Inflammatory macrophage treated with lipopolysaccharide for 4 hours (primary cell): Measurements from ENCODE around the gene ZFAND3.
"Not testable (repeated sequence)": the region's sequence is repeated elsewhere in the genome, so short reads cannot be mapped to it uniquely, and the experiment has no call there.

Source experiments
- DNase-seq: peaks from one replicate; pipeline ENCODE4 v3.0.0-alpha.2; 2020

The ZFAND3 gene

GRCh38 chr6:37974943-37975342 lies 155.4 kb downstream of the ZFAND3 start:
- DNase-seq = no peak

- DNase-seq = no peak
These were observed 158.2 kb downstream of the ZFAND3 start for GRCh38 chr6:37977715-37978114.

- DNase-seq = no peak
These were observed 160.1 kb downstream of the ZFAND3 start for GRCh38 chr6:37979392-37980221.

- no peak for DNase-seq
These were observed 160.7 kb downstream of the ZFAND3 start for GRCh38 chr6:37980222-37980595.

- no peak for DNase-seq
These were observed 162.1 kb downstream of the ZFAND3 start for GRCh38 chr6:37981626-37982025.

GRCh38 chr6:37982317-37982716 lies 162.8 kb downstream of the ZFAND3 start:
- DNase-seq = peak; percentile 88

GRCh38 chr6:37983720-37984501 lies 164.4 kb downstream of the ZFAND3 start:
- peak; percentile 37 for DNase-seq

DNA sequence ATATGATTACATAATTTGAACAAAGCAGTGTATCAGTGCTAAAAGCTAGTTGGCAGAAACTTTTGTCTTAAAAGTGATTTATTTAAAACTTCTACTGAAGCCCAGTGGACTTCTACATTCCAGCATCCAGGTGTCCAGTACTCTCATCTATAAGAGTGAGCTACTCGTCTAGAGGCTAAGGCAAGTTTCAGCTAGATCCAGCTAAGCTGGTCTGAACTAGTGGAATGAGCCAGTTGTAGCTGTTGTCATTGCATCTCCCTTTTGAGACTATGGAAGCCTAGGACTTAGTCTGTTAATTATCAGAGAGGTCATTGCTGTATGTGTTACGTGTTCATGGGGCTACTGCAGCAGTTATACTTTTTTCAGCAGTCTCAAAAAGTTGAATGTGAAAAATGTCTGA lies 165.1 kb downstream of the ZFAND3 start:
- DNase-seq = no peak

DNA sequence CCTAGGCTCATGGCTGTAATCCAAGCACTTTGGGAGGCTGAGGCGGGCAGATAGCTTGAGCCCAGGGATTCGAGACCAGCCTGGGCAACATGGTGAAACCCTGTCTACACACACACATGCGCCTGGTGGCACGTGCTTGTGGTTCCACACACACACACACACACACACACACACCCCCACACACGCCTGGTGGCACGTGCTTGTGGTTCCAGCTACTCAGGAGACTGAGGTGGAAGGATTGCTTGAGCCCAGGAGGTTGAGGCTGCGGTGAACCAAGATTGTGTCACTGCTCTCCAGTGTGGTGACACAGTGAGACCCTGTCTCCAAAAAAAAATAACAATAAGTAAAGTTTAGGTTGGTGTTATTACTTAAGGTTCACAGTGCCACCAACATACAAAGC lies 165.8 kb downstream of the ZFAND3 start:
- no peak for DNase-seq

GRCh38 chr6:37987018-37987417 lies 167.5 kb downstream of the ZFAND3 start:
- DNase-seq = peak; percentile 43

GRCh38 chr6:37987559-37987958 lies 168.0 kb downstream of the ZFAND3 start:
- no peak for DNase-seq

DNA sequence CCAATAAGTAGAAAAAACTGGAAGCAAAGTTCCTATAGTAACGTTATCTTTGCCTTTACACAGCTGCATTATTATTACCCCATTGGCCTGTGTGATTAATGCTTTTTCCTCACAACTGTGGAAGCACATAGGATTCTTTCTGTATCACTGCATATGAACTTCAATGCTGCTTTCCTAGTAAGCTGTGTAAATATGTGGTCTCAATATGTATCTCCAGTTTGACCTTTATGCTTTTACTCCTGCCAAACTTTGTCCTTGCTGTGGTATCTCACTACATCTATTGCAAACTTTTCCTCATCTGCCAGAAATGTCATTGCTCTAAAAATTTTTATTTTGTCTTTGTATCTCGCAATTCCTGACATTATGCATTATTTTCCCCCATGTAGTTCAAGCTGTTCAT lies 168.6 kb downstream of the ZFAND3 start:
- no peak for DNase-seq

GRCh38 chr6:37988696-37989095 lies 169.2 kb downstream of the ZFAND3 start:
- DNase-seq = no peak

DNA sequence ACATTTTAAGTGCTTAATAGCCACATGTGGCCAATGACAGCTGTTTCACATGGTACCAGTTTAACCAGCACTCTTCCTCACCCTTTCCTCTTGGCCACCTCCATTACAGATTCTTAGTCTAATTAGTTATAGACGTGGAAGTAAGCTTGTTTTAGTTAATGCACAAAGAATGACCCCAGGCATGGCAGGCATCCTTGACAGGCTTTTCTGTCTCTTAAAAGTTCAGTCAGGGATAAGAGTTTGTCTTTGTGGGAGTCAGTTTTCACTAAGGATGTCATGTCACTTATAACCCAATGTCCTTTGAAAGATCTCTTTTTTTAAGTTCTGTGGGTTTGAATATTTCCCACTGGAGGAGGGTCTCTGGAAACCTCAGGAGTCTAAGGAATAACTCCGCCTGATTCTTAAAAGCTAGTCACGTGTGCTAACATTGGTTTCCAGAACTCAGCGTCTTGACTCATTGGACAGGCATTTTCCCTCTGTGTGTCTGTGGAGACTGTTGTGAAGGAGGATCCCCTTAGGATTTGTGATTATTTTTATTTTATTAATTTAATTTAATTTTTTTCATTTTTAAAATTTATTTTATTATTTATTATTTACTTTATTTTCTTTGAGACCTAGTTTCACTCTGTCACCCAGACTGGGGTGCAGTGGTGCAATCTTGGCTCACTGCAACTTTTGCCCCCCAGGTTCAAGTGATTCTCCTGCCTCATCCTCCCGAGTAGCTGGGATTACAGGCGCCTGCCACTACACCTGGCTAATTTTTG lies 171.4 kb downstream of the ZFAND3 start:
- no peak for DNase-seq

GRCh38 chr6:37992749-37993148 lies 173.2 kb downstream of the ZFAND3 start:
- no peak for DNase-seq

DNA sequence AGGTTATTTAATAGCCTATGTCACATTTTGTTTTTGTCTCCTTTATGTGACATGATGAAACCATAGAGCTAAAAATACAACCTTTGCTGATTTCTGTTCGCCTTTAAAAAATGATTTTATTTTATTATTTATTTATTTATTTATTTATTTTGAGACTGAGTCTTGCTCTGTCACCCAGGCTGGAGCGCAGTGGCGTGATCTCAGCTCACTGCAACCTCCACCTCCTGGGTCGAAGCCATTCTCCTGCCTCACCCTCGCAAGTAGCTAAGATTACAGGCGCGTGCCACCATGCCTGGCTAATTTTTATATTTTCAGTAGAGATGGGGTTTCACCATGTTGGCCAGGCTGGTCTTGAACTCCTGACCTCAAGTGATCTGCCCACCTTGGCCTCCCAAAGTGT lies 173.7 kb downstream of the ZFAND3 start:
- DNase-seq = not testable (repeated sequence)

- no peak for DNase-seq
These were observed 174.1 kb downstream of the ZFAND3 start for GRCh38 chr6:37993596-37993995.

GRCh38 chr6:37994223-37994622 lies 174.7 kb downstream of the ZFAND3 start:
- no peak for DNase-seq

DNA sequence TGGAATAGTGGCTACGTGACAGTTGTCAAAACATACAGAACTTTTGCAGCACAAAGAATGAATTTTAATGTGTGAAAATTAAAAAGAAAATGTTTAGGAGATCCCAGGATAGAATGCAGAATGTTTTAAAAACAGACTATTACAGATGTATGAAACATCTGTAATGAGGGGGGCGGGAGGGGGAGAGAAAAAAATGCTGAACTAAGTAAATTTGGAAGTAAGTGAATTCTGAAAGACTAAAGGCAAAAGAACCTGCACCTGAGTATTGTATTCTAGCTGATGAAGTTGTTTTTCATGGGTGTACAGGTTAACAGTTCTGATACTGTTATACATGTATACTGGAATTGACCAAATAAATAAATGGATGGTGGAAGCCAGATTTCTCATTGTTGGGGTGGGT lies 178.8 kb downstream of the ZFAND3 start:
- no peak for DNase-seq

DNA sequence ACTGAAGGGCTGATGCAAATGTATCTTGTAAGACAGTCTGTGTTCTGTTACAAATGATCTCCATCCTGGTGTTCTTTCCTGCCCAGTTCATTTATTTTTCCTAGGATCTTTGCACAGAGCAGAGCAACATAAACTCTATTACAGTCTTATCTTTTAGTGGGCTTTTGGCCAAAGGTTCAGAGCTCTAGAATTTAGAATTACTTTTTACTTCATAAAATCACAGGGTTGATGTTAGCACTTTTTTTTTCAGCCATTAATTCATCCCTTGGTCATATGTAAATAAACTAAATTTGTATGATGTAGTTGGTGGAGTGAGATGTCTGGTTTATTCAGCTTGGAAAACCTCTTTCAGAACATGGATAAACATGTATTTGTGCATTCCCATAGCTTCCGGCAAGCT lies 181.9 kb downstream of the ZFAND3 start:
- DNase-seq = no peak

DNA sequence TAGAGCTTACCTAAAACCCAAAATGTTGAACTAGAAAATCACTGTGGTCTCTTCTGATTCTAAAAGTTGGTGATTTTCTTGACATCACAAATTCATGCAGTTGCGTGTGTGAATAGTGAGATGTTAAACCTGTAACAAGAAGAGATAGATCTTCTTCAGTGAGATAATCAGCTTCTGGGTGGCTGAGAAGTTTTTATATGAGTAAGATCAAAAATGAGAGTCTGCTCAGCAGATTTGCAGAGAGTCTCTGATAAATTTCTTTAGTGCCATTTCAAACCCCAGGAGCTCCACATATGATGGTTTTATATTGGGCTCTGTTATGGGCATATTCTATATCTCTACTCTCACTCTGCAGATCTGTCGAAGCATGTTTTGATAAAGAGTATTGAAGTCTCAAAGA lies 185.4 kb downstream of the ZFAND3 start:
- no peak for DNase-seq

DNA sequence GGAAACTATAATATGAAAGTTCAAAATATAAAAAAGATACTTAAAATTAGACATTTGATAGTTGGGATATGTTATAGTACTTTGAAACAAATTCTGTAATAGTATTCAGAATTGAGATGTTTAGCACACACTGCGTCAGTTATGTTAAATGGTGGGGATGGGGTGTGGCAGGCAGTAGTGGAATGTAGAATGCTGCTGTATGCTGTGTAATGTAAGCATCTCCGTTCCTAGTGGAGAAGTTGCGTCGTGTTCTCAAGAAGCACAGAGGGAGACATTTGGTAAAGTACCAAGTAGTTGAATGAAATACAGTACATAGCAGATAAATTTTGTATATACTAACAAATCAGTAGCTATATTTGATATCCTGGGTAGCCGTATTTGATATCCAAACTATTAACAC lies 192.4 kb downstream of the ZFAND3 start:
- no peak for DNase-seq

DNA sequence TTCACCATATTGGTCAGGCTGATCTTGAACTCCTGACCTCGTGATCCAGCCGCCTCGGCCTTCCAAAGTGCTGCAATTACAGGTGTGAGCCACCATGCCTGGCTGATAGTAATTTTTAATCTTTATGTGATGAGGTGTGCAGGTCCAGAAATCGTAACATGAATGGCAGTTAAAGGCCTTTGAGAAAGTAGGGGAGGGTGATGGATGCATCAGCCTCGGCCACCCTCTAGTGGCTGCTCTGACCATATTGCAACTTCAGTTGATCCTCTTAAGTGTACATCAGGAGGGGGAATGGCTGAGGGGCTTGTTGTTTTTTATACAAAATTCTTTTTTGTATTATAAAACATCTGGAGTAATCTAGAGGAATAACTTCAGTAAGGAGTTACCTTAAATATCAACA lies 193.0 kb downstream of the ZFAND3 start:
- DNase-seq = peak; percentile 36

GRCh38 chr6:38015341-38015740 lies 195.8 kb downstream of the ZFAND3 start:
- no peak for DNase-seq
